Stimulated activated CD8-positive, alpha-beta memory T cell treated with anti-CD3 and anti-CD28 coated beads, Interleukin-7, amount 100 ng/mL, for 4 hours (primary cell): ENCODE measurements around the gene IZUMO4.

ENCODE experiments used
- DNase-seq, 2 donors: peaks; one replicate each; pipeline ENCODE4 v3.0.0-alpha.2; 2020; ENCODE audit warnings: low read depth in 2 of 2

Gene IZUMO4

GRCh38 chr19:2096480-2097202, at the start of gene IZUMO4:
TSS of gene IZUMO4 (plus strand) at chr19:2096915. CDS start at chr19:2096946, 31 bp downstream.
- DNase-seq = peak; percentile 99 to 100

- DNase-seq = no peak
These were observed 49.7 kb upstream of the IZUMO4 start for GRCh38 chr19:2047076-2047448.

GRCh38 chr19:2047449-2048103, 49.1 kb upstream of the IZUMO4 start:
- no peak for DNase-seq

- DNase-seq = no peak
These were observed 48.4 kb upstream of the IZUMO4 start for GRCh38 chr19:2048104-2048958.

- DNase-seq = no peak
These were observed 47.6 kb upstream of the IZUMO4 start for GRCh38 chr19:2048959-2049740.

- peak in 1 of 2 donors; percentile 49 for DNase-seq
These were observed 46.9 kb upstream of the IZUMO4 start for GRCh38 chr19:2049741-2050348.

- DNase-seq = no peak
These were observed 46.2 kb upstream of the IZUMO4 start for GRCh38 chr19:2050349-2050990.

- peak; percentile 84 to 92 for DNase-seq
These were observed 45.5 kb upstream of the IZUMO4 start, which contains the start of gene MKNK2 for GRCh38 chr19:2050991-2051772. TSS of gene MKNK2 (minus strand) at chr19:2051244. CDS start at chr19:2050851, 393 bp downstream.

GRCh38 chr19:2051773-2052704, 44.7 kb upstream of the IZUMO4 start:
- no peak for DNase-seq

GRCh38 chr19:2053601-2054389, 42.9 kb upstream of the IZUMO4 start:
- DNase-seq = no peak

GRCh38 chr19:2054763-2055162, 42.0 kb upstream of the IZUMO4 start:
- no peak for DNase-seq

- DNase-seq = no peak
These were observed 40.5 kb upstream of the IZUMO4 start for GRCh38 chr19:2055931-2056836.

GRCh38 chr19:2056837-2057192, 39.9 kb upstream of the IZUMO4 start:
- no peak for DNase-seq

- DNase-seq = no peak
These were observed 38.9 kb upstream of the IZUMO4 start for GRCh38 chr19:2057484-2058469.

GRCh38 chr19:2058570-2059421, 37.9 kb upstream of the IZUMO4 start:
- no peak for DNase-seq
